ENCODE results near the gene PNMT. TPM values are rescaled to one million over a fixed set of nuclear protein-coding genes. Genes with fewer than 3 reads are reported as not detected.

Gene PNMT
- total and polyA plus RNA-seq, 2 experiments from 2014 or later, result 1.9 to 2.5 TPM

DNA sequence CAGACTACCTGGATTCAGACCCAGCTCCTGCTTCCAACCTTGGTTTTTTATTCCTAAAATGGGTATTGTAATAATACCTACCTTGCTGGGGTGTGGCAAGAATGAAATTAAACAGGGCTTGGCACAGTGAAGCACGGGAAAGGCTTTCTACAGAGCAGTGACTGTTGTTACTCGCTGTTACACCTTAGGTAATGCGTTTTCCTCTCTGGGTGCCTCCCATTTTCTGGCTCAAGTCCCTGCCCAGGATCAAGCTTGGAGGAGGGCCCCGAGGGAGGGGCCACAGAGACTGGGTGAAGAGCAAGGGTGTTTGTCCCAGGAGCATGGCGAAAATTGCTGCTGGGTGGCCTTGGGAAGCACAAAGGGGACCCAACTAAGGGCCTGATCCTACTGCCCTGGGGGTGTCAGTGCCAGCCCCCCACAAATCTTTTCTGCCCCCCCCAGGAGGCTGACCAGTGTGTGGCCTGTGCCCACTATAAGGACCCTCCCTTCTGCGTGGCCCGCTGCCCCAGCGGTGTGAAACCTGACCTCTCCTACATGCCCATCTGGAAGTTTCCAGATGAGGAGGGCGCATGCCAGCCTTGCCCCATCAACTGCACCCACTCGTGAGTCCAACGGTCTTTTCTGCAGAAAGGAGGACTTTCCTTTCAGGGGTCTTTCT is 48.8 kb downstream of the PNMT start:
- no peaks in the 10 kb centered on the region for H3K4me1 ChIP-seq (ENCODE audit: insufficient read depth)
- peaks cover 12% of the 10 kb centered on the region for H3F3A ChIP-seq (replicated peaks; ENCODE audit: low read depth)
- DNase-seq (ENCODE audit: low spot score) (no peak), ATAC-seq (peak; percentile 21; the same call in 1 of the 3 replicates)
- H3K4me3 ChIP-seq, result no peak overlapping the region
- no peaks in the 10 kb centered on the region for H3K9me2 ChIP-seq (ENCODE audit: insufficient read depth)
- no peaks in the 10 kb centered on the region for H3K79me2 ChIP-seq (replicated peaks; ENCODE audit: insufficient read depth)
- no peaks in the 10 kb centered on the region for H3K27me3 ChIP-seq (ENCODE audit: insufficient read depth)
- peaks cover 88% of the 10 kb centered on the region for H3K36me3 Mint-ChIP-seq (ENCODE audit: low read depth)
- no peaks in the 10 kb centered on the region for H3K9me3 Mint-ChIP-seq
- H3K4me1 Mint-ChIP-seq, result no peaks in the 10 kb centered on the region
- 0 out of 2 replicates have a peak overlapping the region, but pooled peaks have one; percentile 63 for H3K27ac ChIP-seq (ENCODE audit: low read depth)
- H3K27ac Mint-ChIP-seq, result no peak overlapping the region
- H3K27me3 Mint-ChIP-seq (ENCODE audit: insufficient read depth, low read depth, poor library complexity), result peaks cover 17% of the 10 kb centered on the region
- H3K4me3 Mint-ChIP-seq, result no peak overlapping the region; the same call in 2 of the 3 replicates
- peaks cover 31% of the 10 kb centered on the region for H3K36me3 ChIP-seq (ENCODE audit: insufficient read depth)
- H2AFZ ChIP-seq, result no peak overlapping the region
- H3K4me2 ChIP-seq, result no peak overlapping the region
- TF ChIP-seq ETS1 (IDR thresholded peaks at IDR 0.05) (no peak), EZH2phosphoT487 (IDR thresholded peaks at IDR 0.05; ENCODE audit: unreplicated experiment) (no peak), JUNB (IDR thresholded peaks at IDR 0.05; ENCODE audit: unreplicated experiment) (no peak), STAT1 (IDR thresholded peaks at IDR 0.05; ENCODE audit: unreplicated experiment) (no peak), CREB1 (CRISPR knock-in tag; IDR thresholded peaks at IDR 0.05; ENCODE audit: low read depth) (no peak), NANOG (IDR thresholded peaks at IDR 0.05; ENCODE audit: borderline replicate concordance) (no peak), EZH2 (IDR thresholded peaks at IDR 0.05; ENCODE audit: low read depth, unreplicated experiment) (no peak), ZNF114 (CRISPR knock-in tag; IDR thresholded peaks at IDR 0.05) (no peak), POLR2AphosphoS5 (IDR thresholded peaks at IDR 0.05; ENCODE audit: low read depth) (no peak), ZNF331 (CRISPR knock-in tag; IDR thresholded peaks at IDR 0.05; ENCODE audit: low read depth) (no peak), ZNF462 (CRISPR knock-in tag; IDR thresholded peaks at IDR 0.05) (no peak)
- TF ChIP-seq, protein P1, sequence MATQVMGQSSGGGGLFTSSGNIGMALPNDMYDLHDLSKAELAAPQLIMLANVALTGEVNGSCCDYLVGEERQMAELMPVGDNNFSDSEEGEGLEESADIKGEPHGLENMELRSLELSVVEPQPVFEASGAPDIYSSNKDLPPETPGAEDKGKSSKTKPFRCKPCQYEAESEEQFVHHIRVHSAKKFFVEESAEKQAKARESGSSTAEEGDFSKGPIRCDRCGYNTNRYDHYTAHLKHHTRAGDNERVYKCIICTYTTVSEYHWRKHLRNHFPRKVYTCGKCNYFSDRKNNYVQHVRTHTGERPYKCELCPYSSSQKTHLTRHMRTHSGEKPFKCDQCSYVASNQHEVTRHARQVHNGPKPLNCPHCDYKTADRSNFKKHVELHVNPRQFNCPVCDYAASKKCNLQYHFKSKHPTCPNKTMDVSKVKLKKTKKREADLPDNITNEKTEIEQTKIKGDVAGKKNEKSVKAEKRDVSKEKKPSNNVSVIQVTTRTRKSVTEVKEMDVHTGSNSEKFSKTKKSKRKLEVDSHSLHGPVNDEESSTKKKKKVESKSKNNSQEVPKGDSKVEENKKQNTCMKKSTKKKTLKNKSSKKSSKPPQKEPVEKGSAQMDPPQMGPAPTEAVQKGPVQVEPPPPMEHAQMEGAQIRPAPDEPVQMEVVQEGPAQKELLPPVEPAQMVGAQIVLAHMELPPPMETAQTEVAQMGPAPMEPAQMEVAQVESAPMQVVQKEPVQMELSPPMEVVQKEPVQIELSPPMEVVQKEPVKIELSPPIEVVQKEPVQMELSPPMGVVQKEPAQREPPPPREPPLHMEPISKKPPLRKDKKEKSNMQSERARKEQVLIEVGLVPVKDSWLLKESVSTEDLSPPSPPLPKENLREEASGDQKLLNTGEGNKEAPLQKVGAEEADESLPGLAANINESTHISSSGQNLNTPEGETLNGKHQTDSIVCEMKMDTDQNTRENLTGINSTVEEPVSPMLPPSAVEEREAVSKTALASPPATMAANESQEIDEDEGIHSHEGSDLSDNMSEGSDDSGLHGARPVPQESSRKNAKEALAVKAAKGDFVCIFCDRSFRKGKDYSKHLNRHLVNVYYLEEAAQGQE (IDR thresholded peaks at IDR 0.05; ENCODE audit: unreplicated experiment), result no peak
- TF ChIP-seq, protein P2, sequence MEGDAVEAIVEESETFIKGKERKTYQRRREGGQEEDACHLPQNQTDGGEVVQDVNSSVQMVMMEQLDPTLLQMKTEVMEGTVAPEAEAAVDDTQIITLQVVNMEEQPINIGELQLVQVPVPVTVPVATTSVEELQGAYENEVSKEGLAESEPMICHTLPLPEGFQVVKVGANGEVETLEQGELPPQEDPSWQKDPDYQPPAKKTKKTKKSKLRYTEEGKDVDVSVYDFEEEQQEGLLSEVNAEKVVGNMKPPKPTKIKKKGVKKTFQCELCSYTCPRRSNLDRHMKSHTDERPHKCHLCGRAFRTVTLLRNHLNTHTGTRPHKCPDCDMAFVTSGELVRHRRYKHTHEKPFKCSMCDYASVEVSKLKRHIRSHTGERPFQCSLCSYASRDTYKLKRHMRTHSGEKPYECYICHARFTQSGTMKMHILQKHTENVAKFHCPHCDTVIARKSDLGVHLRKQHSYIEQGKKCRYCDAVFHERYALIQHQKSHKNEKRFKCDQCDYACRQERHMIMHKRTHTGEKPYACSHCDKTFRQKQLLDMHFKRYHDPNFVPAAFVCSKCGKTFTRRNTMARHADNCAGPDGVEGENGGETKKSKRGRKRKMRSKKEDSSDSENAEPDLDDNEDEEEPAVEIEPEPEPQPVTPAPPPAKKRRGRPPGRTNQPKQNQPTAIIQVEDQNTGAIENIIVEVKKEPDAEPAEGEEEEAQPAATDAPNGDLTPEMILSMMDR (conservative IDR thresholded peaks at IDR 0.05; ENCODE audit: low read depth in 2 of 2), result no peak
- H4K20me1 ChIP-seq (replicated peaks; ENCODE audit: insufficient read depth), result peaks cover 12% of the 10 kb centered on the region
